DMS79 treated with DMSO at 0.1 percent for 48 hours (cell line): ENCODE measurements around the gene SIRPB2.

ENCODE experiments used
- DNase-seq: peaks from one replicate; lab custom pipeline; 2025; lab: John Stamatoyannopoulos, UW

The SIRPB2 gene

GRCh38 chr20:1441133-1441532, 50.1 kb downstream of the SIRPB2 start:
- DNase-seq: no peak

- DNase-seq: no peak
These were observed 51.2 kb downstream of the SIRPB2 start for GRCh38 chr20:1440024-1440423.

GRCh38 chr20:1438361-1438760, 52.9 kb downstream of the SIRPB2 start:
- DNase-seq: no peak

- peak; percentile 59 for DNase-seq
These were observed 53.9 kb downstream of the SIRPB2 start for GRCh38 chr20:1437235-1437904.

- DNase-seq: no peak
These were observed 55.0 kb downstream of the SIRPB2 start for GRCh38 chr20:1436263-1436662.

- no peak for DNase-seq
These were observed 55.9 kb downstream of the SIRPB2 start for GRCh38 chr20:1435337-1435699.

- DNase-seq: no peak
These were observed 56.5 kb downstream of the SIRPB2 start for GRCh38 chr20:1434571-1435336.

- no peak for DNase-seq
These were observed 60.1 kb downstream of the SIRPB2 start for GRCh38 chr20:1431158-1431557.

GRCh38 chr20:1430004-1430451, 61.2 kb downstream of the SIRPB2 start:
- DNase-seq: no peak

- DNase-seq: no peak
These were observed 62.0 kb downstream of the SIRPB2 start for GRCh38 chr20:1429143-1429728.

- DNase-seq: peak; percentile 91
These were observed 63.7 kb downstream of the SIRPB2 start for GRCh38 chr20:1427457-1428054.

GRCh38 chr20:1426231-1426849, 64.9 kb downstream of the SIRPB2 start:
- no peak for DNase-seq
